Neutrophil (primary cell): ENCODE data around the gene CFAP20DC.
"Not testable (repeated sequence)": the region's sequence is repeated elsewhere in the genome, so short reads cannot be mapped to it uniquely, and the experiment has no call there.

Source experiments
- H3K27ac ChIP-seq: fragments of 200-600 bp; sonication (generic); 2 replicates; pipeline ENCODE4 v1.5.1; 2016; ENCODE audit warnings: mild to moderate bottlenecking, moderate library complexity
- H3K27me3 ChIP-seq: fragments of 200-600 bp; sonication (generic); 2 replicates; pipeline ENCODE4 v1.6.0; 2016; ENCODE audit warnings: mild to moderate bottlenecking
- H3K36me3 ChIP-seq: fragments of 200-600 bp; sonication (generic); 2 replicates; pipeline ENCODE4 v1.5.1; 2017
- H3K4me1 ChIP-seq, 2 experiments: fragments of 200-600 bp in 1 of 2; sonication (generic) in 1 of 2; 1 replicate in 1 of 2; 2 replicates in 1 of 2; pipeline versions ENCODE4 v1.5.1 to v1.6.1; 2013 to 2016; ENCODE audit warnings: low read depth in 1 of 2, low read length in 1 of 2, mild to moderate bottlenecking in 1 of 2, moderate library complexity in 1 of 2; ENCODE audit not compliant: control insufficient read depth in 1 of 2, insufficient read depth in 1 of 2
- H3K4me3 ChIP-seq, 2 experiments: fragments of 200-600 bp in 1 of 2; sonication (generic) in 1 of 2; 1 replicate in 1 of 2; 2 replicates in 1 of 2; pipeline ENCODE4 v1.5.1; 2013 to 2016; ENCODE audit warnings: low read depth in 1 of 2, low read length in 1 of 2, mild to moderate bottlenecking in 1 of 2, moderate library complexity in 1 of 2
- H3K9me3 ChIP-seq: fragments of 200-600 bp; sonication (generic); 2 replicates; pipeline ENCODE4 v1.5.1; 2016
- CTCF ChIP-seq: fragments of 200-600 bp; sonication (generic); IDR thresholded peaks from 2 replicates; pipeline ENCODE4 v1.5.1; 2016; ENCODE audit warnings: antibody characterized with exemption

Gene CFAP20DC

DNA sequence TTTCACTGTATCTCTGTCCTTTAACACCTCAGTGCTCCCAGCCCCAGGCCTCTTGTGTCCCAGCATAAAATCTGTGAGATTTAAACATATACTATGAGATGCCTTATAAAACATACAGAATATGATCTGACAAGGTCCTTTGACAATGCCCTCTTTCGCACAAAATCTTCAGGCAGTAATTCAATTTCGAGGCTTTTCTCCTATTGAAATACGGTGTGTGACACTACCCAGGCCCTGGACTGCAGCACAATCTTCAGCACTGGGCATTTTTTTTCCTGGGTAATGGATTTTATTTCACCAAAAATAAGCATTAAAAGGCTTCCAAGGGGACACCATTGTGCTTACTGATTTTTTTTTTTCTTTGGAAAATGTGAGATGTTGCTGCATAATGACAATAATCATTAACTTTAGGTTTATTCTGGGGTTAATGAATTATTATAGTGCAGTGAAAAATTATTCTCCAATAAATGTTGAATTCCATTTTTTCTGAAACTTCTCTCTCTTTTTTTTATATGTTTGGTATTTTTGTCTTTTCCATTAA is 342.4 kb downstream of the CFAP20DC start:
- H3K27ac ChIP-seq, result no peak overlapping the region
- no peak for TF ChIP-seq CTCF

DNA sequence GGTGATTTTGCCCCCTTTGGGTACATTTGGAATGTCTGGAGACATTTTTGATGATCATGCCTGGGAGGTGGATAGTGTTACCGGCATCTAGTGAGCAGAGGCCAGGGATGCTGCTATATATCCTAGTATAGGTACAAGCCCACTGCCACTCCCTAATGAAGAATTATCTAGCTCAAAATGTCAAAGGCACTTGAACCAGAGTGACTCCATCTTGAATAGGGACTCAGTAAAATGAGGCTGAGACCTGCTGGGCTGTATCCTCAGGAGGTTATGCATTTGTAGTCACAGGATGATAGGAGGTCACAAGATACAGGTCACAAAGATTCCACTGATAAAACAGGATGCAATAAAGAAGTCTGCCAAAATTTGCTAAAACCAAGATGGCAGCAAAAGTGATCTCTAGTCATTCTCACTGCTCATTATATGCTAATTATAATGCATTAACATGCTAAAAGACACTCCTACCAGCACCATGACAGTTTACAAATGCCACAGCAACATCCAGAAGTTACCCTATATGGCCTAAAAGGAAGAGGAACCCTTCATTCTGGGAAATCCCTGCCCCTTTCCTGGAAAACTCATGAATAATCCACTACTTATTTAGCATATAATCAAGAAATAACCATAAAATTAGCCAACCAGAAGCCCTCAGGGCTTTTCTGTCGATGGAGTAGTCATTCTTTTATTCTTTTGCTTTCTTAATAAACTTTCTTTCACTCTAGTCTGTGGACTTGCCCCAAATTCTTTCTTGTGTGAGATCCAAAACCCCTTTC is 343.2 kb downstream of the CFAP20DC start:
- no peak overlapping the region for H3K27ac ChIP-seq
- H3K4me1 ChIP-seq, result no peaks in the 10 kb centered on the region
- H3K36me3 ChIP-seq, result no peaks in the 10 kb centered on the region
- H3K9me3 ChIP-seq, result no peaks in the 10 kb centered on the region
- no peaks in the 10 kb centered on the region for H3K27me3 ChIP-seq
- H3K4me3 ChIP-seq, result no peak overlapping the region
- TF ChIP-seq CTCF, result no peak

More for the DNA sequence above, 342.4 kb downstream of the CFAP20DC start:
- H3K27me3 ChIP-seq, result no peaks in the 10 kb centered on the region
- H3K9me3 ChIP-seq, result no peaks in the 10 kb centered on the region
- H3K4me3 ChIP-seq, result no peak overlapping the region
- H3K4me1 ChIP-seq, result no peaks in the 10 kb centered on the region
- no peaks in the 10 kb centered on the region for H3K36me3 ChIP-seq

DNA sequence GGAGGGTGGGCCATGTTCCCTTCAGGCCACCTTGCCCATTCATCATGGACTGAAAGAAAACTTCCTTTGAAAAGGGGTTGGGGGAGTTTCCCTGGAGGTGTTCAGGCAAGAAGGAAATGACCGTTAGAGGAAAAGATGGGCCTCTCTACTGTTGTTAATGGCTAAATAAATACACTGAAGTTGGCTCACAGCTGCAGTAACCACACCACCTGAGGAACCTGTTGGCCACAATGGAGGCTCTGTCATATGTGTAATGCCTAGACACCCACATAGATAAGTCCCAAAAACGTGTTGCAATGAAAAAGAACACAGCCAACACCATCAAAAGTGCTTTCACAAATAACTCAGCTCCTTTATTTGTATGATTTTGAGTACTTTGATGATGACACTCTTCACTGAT is 345.1 kb downstream of the CFAP20DC start:
- Histone ChIP-seq H3K9me3 (no peaks in the 10 kb centered on the region), H3K27ac (no peak overlapping the region), H3K4me1 (no peaks in the 10 kb centered on the region), H3K36me3 (no peaks in the 10 kb centered on the region), H3K4me3 (no peak overlapping the region), H3K27me3 (no peaks in the 10 kb centered on the region)
- no peak for TF ChIP-seq CTCF

- H3K27me3 ChIP-seq, H3K4me3 ChIP-seq, H3K27ac ChIP-seq, H3K36me3 ChIP-seq, H3K4me1 ChIP-seq, H3K9me3 ChIP-seq: not testable (repeated sequence)
Measured at GRCh38 chr3:58704304-58704703, 345.5 kb downstream of the CFAP20DC start.

DNA sequence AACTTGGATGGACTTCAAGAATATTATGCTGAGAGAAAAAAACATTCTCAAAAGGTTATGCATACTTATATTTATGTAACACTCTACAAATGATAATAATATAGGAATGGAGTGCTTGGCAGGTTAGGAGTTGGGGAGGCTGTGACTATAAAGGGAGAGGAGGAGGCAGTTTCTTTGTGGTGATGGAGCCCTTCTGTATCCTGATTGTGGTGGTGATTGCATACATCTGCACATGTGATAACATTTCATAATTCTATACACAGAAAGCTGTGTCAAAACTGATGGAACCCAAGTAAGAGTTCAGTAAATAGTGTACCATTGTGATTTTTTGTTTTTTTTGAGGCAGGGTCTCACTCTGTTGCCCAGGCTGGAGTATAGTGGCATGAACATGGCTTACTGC is 351.6 kb downstream of the CFAP20DC start:
- Histone ChIP-seq H3K27ac (no peak overlapping the region), H3K27me3 (no peaks in the 10 kb centered on the region), H3K9me3 (no peaks in the 10 kb centered on the region), H3K4me1 (no peaks in the 10 kb centered on the region), H3K36me3 (no peaks in the 10 kb centered on the region), H3K4me3 (no peak overlapping the region)
- TF ChIP-seq CTCF, result no peak

- Histone ChIP-seq H3K27me3 (no peaks in the 10 kb centered on the region), H3K9me3 (no peaks in the 10 kb centered on the region), H3K4me3 (no peak overlapping the region), H3K4me1 (no peaks in the 10 kb centered on the region), H3K36me3 (no peaks in the 10 kb centered on the region), H3K27ac (no peak overlapping the region)
- no peak for TF ChIP-seq CTCF
Measured at GRCh38 chr3:58697561-58697960, 352.3 kb downstream of the CFAP20DC start.

GRCh38 chr3:58696813-58697212 is 353.0 kb downstream of the CFAP20DC start:
- not testable (repeated sequence) for H3K27me3 ChIP-seq, H3K4me1 ChIP-seq, H3K4me3 ChIP-seq, H3K27ac ChIP-seq, H3K36me3 ChIP-seq, H3K9me3 ChIP-seq
